Measurements from ENCODE around the gene KLHDC7A. TPM values are rescaled to one million over a fixed set of nuclear protein-coding genes. Genes with fewer than 3 reads are reported as not detected.
A peak's percentile ranks its signal among the peaks of the same experiment; 100 is the strongest.

The KLHDC7A gene
- total and polyA plus RNA-seq, 2 experiments from 2014 or later = not detected

DNA sequence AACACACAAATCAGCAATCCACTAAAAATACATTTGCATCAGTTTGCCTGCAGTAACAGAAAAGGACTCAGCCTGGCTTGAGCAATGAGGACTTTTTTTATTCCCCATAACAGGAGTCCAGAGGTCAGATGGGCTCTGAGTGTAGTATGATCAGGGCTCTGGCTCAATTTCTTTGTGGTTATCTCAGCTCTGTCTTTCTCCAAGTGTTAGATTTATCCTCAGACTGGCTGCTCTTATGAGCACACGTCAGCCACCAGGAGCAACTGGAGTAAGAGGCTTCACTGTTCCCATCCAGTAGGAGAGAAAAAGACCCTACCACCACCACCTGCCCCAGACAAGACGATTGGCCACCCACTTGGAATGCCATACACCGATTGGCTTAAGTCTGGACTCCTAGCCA is 36.2 kb upstream of the KLHDC7A start:
- 13 to 14% methylated on average over 3 of the region's 3 CpGs for WGBS, 2 experiments (ENCODE audit: low coverage in 1 of 2, low lambda C conversion rate in 2 of 2, missing lambda C conversion rate in 2 of 2)
- Histone ChIP-seq H4K20me1 (ENCODE audit: insufficient read depth) (no peaks in the 10 kb centered on the region), H3K79me2 (ENCODE audit: insufficient read depth) (no peaks in the 10 kb centered on the region), H3K36me3 (ENCODE audit: low read depth) (no peaks in the 10 kb centered on the region), H3K4me3 (no peak overlapping the region), H3K9ac (no peak overlapping the region), H3K27me3 (replicated peaks; ENCODE audit: insufficient read depth) (no peaks in the 10 kb centered on the region), H3F3A (ENCODE audit: insufficient read depth) (no peaks in the 10 kb centered on the region), H3K27ac (no peak overlapping the region), H3K9me3 (ENCODE audit: low read depth) (no peaks in the 10 kb centered on the region), H2AFZ (no peak overlapping the region), H3K9me2 (ENCODE audit: insufficient read depth) (no peaks in the 10 kb centered on the region), H3K4me2 (ENCODE audit: unreplicated experiment) (no peak overlapping the region), H3K4me1 (ENCODE audit: insufficient read depth) (no peaks in the 10 kb centered on the region)
- TF ChIP-seq EZH2phosphoT487 (IDR thresholded peaks at IDR 0.05; ENCODE audit: insufficient read depth, low read depth) (no peak), EZH2 (IDR thresholded peaks at IDR 0.05; ENCODE audit: insufficient read depth, poor library complexity, severe bottlenecking) (no peak)
- in situ Hi-C loops (cut with MboI) = no loop called here
- DNase-seq = no peak

DNA sequence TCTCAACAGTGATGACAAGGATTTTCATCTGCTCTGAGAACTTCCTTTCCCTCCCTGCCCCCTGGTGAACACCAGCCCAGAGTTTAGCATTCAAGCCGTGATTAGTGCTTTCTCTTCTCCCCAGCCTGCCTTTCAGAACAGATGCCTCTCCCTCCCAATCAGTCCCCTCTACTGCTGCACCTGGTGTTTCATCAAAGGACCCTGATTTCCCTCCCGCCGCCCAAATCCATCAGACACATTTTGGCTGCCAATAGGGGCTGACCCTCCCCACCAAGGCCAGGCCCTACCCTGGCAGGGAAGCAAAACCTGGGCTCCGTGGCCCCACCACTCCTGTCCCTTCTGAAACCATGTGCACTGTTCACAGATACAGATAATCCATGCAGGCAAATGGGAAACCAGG is 34.0 kb upstream of the KLHDC7A start:
- H3K4me1 ChIP-seq (ENCODE audit: insufficient read depth) = no peaks in the 10 kb centered on the region
- no peak overlapping the region for H2AFZ ChIP-seq
- 20 to 25% methylated on average over 4 of the region's 4 CpGs for WGBS, 2 experiments (ENCODE audit: low coverage in 1 of 2, low lambda C conversion rate in 2 of 2, missing lambda C conversion rate in 2 of 2)
- no peaks in the 10 kb centered on the region for H3K27me3 ChIP-seq (replicated peaks; ENCODE audit: insufficient read depth)
- H3K9me3 ChIP-seq (ENCODE audit: low read depth) = no peaks in the 10 kb centered on the region
- TF ChIP-seq EZH2 (IDR thresholded peaks at IDR 0.05; ENCODE audit: insufficient read depth, poor library complexity, severe bottlenecking) = no peak
- no peak for TF ChIP-seq EZH2phosphoT487 (IDR thresholded peaks at IDR 0.05; ENCODE audit: insufficient read depth, low read depth)
- H3K4me3 ChIP-seq = no peak overlapping the region
- no peaks in the 10 kb centered on the region for H3K9me2 ChIP-seq (ENCODE audit: insufficient read depth)
- in situ Hi-C loops (cut with MboI) = no loop called here
- no peak overlapping the region for H3K9ac ChIP-seq
- no peaks in the 10 kb centered on the region for H3K79me2 ChIP-seq (ENCODE audit: insufficient read depth)
- H3K27ac ChIP-seq = no peak overlapping the region
- DNase-seq = no peak
- no peaks in the 10 kb centered on the region for H4K20me1 ChIP-seq (ENCODE audit: insufficient read depth)
- no peaks in the 10 kb centered on the region for H3K36me3 ChIP-seq (ENCODE audit: low read depth)
- H3K4me2 ChIP-seq (ENCODE audit: unreplicated experiment) = no peak overlapping the region
- no peaks in the 10 kb centered on the region for H3F3A ChIP-seq (ENCODE audit: insufficient read depth)

DNA sequence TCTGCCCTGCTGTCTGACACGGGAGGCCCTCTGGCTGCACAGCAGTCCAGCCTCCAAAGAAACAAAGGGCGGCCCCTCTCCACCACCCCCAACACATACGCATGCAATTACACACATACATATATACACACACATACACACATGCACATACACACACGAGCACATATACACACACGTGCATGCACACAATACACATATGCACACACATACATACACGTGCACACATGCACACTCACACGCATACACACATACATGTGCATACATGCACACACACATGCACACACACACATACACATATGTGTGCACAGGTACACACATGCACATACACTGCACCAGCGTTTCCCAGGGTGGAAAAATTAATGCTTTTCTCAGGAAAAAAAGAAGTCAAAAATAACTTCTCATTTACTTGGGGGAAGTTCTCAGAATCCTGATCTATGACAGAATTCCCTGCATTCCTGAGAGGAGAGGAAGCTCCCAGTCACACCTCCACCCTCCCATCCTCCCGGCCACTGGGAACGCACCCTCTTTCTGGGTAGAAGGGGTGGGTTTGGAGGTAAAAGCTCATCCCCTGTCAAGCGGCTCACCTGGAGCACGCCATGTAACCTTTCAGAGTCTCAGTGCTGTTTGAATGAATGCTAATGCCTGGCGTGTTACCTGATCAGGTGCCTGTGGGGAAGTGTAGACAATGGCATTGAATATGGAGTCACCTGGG is 33.1 kb upstream of the KLHDC7A start:
- Histone ChIP-seq H3K27me3 (replicated peaks; ENCODE audit: insufficient read depth) (no peaks in the 10 kb centered on the region), H3K9me2 (ENCODE audit: insufficient read depth) (no peaks in the 10 kb centered on the region), H2AFZ (no peak overlapping the region), H3K9me3 (ENCODE audit: low read depth) (no peaks in the 10 kb centered on the region), H3K27ac (no peak overlapping the region), H3F3A (ENCODE audit: insufficient read depth) (no peaks in the 10 kb centered on the region), H3K4me3 (no peak overlapping the region), H3K79me2 (ENCODE audit: insufficient read depth) (no peaks in the 10 kb centered on the region), H3K4me1 (ENCODE audit: insufficient read depth) (no peaks in the 10 kb centered on the region), H3K9ac (no peak overlapping the region), H3K4me2 (ENCODE audit: unreplicated experiment) (no peak overlapping the region), H4K20me1 (ENCODE audit: insufficient read depth) (no peaks in the 10 kb centered on the region), H3K36me3 (ENCODE audit: low read depth) (no peaks in the 10 kb centered on the region)
- in situ Hi-C loops (cut with MboI) = no loop called here
- TF ChIP-seq EZH2 (IDR thresholded peaks at IDR 0.05; ENCODE audit: insufficient read depth, poor library complexity, severe bottlenecking) (no peak), EZH2phosphoT487 (IDR thresholded peaks at IDR 0.05; ENCODE audit: insufficient read depth, low read depth) (no peak)
- DNase-seq = no peak
- WGBS, 2 experiments (ENCODE audit: low coverage in 1 of 2, low lambda C conversion rate in 2 of 2, missing lambda C conversion rate in 2 of 2) = 43 to 49% methylated on average over 13 of the region's 13 CpGs

DNA sequence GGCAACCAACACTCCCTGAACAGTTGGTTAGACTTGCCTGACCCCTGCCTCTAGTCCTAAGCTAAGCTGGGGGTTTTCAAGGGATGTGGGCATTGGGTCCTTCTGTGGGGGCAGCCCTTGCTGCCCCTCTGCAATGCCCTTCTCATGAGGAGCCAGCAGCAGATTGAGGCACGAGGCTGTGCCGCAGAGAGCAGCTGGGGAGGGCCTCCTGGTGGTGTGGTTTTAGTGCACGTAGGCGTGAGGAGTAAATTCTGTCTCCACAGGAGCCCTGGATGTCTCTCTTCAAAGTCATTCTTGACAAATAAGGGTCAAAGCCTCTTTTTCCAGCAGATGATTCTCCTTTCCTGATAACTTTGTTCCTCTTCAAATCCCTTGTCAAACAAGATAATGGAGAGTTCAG is 31.8 kb upstream of the KLHDC7A start:
- Histone ChIP-seq H3K27me3 (replicated peaks; ENCODE audit: insufficient read depth) (no peaks in the 10 kb centered on the region), H3K4me1 (ENCODE audit: insufficient read depth) (no peaks in the 10 kb centered on the region), H4K20me1 (ENCODE audit: insufficient read depth) (no peaks in the 10 kb centered on the region), H3K4me2 (ENCODE audit: unreplicated experiment) (no peak overlapping the region), H3K36me3 (ENCODE audit: low read depth) (no peaks in the 10 kb centered on the region), H3K27ac (no peak overlapping the region), H3K9ac (no peak overlapping the region), H3F3A (ENCODE audit: insufficient read depth) (no peaks in the 10 kb centered on the region), H3K79me2 (ENCODE audit: insufficient read depth) (no peaks in the 10 kb centered on the region), H2AFZ (no peak overlapping the region), H3K4me3 (no peak overlapping the region), H3K9me3 (ENCODE audit: low read depth) (no peaks in the 10 kb centered on the region), H3K9me2 (ENCODE audit: insufficient read depth) (no peaks in the 10 kb centered on the region)
- DNase-seq = no peak
- WGBS, 2 experiments (ENCODE audit: low coverage in 1 of 2, low lambda C conversion rate in 2 of 2, missing lambda C conversion rate in 2 of 2) = 12 to 17% methylated on average over 4 of the region's 4 CpGs
- TF ChIP-seq EZH2 (IDR thresholded peaks at IDR 0.05; ENCODE audit: insufficient read depth, poor library complexity, severe bottlenecking) = no peak
- in situ Hi-C loops (cut with MboI) = no loop called here

DNA sequence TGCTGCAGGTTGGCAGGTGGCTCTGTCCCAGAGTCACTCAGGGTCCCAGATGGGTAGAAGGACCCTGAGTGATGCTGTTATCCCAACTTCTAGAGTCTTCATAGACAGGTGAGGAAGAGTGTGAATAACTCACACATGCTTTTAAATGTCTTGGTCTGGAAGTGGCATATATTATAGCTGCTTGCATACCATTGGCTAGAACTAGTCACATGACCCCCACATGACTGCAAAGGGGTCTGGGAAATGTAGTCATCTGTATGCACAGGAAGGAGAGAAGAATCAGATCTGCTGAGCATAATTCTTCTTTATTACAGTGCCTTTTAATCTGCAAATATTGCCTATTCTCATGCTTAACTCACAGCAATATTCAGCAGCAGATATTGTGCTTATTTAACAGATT is 28.2 kb upstream of the KLHDC7A start:
- Histone ChIP-seq H4K20me1 (ENCODE audit: insufficient read depth) (no peaks in the 10 kb centered on the region), H3K36me3 (ENCODE audit: low read depth) (no peaks in the 10 kb centered on the region), H3K9me2 (ENCODE audit: insufficient read depth) (no peaks in the 10 kb centered on the region), H3K27me3 (replicated peaks; ENCODE audit: insufficient read depth) (no peaks in the 10 kb centered on the region), H3F3A (ENCODE audit: insufficient read depth) (no peaks in the 10 kb centered on the region), H2AFZ (no peak overlapping the region), H3K4me2 (ENCODE audit: unreplicated experiment) (no peak overlapping the region), H3K79me2 (ENCODE audit: insufficient read depth) (no peaks in the 10 kb centered on the region), H3K27ac (no peak overlapping the region), H3K4me1 (ENCODE audit: insufficient read depth) (no peaks in the 10 kb centered on the region), H3K9ac (no peak overlapping the region), H3K9me3 (ENCODE audit: low read depth) (no peaks in the 10 kb centered on the region), H3K4me3 (no peak overlapping the region)
- DNase-seq = peak; percentile 21
- in situ Hi-C loops (cut with MboI) = no loop called here
- TF ChIP-seq EZH2phosphoT487 (IDR thresholded peaks at IDR 0.05; ENCODE audit: insufficient read depth, low read depth) = no peak
- no peak for TF ChIP-seq EZH2 (IDR thresholded peaks at IDR 0.05; ENCODE audit: insufficient read depth, poor library complexity, severe bottlenecking)

Measured in GM23248 (cell line).